ENCODE results near the gene MCM6. TPM values are rescaled to one million over a fixed set of nuclear protein-coding genes. Genes with fewer than 3 reads are reported as not detected.

The MCM6 gene
- total RNA-seq, 1 experiment from 2014 or later, result 96.0 TPM

DNA sequence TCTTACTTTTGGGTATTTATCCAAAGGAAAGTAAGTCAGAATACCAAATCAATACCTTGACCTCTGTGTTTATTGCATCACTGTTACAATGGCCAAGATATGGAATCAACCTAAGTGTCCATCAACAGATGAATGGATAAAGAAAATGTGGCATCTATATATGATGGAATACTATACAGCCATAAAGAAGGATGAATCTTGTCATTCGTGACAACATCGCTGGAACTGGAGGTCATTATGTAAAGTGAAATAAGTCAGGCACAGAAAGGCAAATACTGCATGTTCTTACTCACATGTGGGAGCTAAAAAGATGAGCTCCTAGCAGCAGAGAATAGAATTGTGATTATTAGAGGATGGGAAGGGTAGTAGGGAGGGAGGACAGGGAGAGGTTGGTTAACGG, 73.9 kb downstream of the MCM6 start:
- H3K36me3 ChIP-seq (ENCODE audit: control insufficient read depth, insufficient read depth, low read length), result no peaks in the 10 kb centered on the region
- ChIA-PET POLR2A (no interaction called here), CTCF (no interaction called here)
- Mint-ChIP-seq H3K4me1 (ENCODE audit: low read depth, unreplicated experiment) (no peaks in the 10 kb centered on the region), H3K27ac (ENCODE audit: unreplicated experiment) (no peak overlapping the region), H3K9me3 (ENCODE audit: unreplicated experiment) (no peaks in the 10 kb centered on the region), H3K4me3 (ENCODE audit: unreplicated experiment) (no peak overlapping the region), H3K27me3 (ENCODE audit: insufficient read depth, unreplicated experiment) (no peaks in the 10 kb centered on the region), H3K36me3 (ENCODE audit: insufficient read depth, unreplicated experiment) (no peaks in the 10 kb centered on the region)
- peaks cover 17% of the 10 kb centered on the region for H3K9me3 ChIP-seq
- no peak for DNase-seq
- no peak overlapping the region for H3K4me3 ChIP-seq (ENCODE audit: low read depth, low read length)
- H3K4me1 ChIP-seq, result peaks cover 9% of the 10 kb centered on the region
- BruUV-seq (replicated peaks), result no TSS peak
- intact Hi-C loops (cut with micrococcal nuclease; ENCODE audit: unreplicated experiment), result loop anchor here (2.0 kb wide), 1 partner anchor 798 kb away; no protein-coding TSS in a partner anchor
- TF ChIP-seq, protein P1, sequence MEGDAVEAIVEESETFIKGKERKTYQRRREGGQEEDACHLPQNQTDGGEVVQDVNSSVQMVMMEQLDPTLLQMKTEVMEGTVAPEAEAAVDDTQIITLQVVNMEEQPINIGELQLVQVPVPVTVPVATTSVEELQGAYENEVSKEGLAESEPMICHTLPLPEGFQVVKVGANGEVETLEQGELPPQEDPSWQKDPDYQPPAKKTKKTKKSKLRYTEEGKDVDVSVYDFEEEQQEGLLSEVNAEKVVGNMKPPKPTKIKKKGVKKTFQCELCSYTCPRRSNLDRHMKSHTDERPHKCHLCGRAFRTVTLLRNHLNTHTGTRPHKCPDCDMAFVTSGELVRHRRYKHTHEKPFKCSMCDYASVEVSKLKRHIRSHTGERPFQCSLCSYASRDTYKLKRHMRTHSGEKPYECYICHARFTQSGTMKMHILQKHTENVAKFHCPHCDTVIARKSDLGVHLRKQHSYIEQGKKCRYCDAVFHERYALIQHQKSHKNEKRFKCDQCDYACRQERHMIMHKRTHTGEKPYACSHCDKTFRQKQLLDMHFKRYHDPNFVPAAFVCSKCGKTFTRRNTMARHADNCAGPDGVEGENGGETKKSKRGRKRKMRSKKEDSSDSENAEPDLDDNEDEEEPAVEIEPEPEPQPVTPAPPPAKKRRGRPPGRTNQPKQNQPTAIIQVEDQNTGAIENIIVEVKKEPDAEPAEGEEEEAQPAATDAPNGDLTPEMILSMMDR (IDR thresholded peaks at IDR 0.05; ENCODE audit: insufficient read depth in 1 of 2, low read depth in 1 of 2, low read length in 1 of 2, severe bottlenecking in 1 of 2, unreplicated experiment in 1 of 2), result no peak
- H3K27me3 ChIP-seq (replicated peaks; ENCODE audit: control insufficient read depth, insufficient read depth, low read length), result no peaks in the 10 kb centered on the region

DNA sequence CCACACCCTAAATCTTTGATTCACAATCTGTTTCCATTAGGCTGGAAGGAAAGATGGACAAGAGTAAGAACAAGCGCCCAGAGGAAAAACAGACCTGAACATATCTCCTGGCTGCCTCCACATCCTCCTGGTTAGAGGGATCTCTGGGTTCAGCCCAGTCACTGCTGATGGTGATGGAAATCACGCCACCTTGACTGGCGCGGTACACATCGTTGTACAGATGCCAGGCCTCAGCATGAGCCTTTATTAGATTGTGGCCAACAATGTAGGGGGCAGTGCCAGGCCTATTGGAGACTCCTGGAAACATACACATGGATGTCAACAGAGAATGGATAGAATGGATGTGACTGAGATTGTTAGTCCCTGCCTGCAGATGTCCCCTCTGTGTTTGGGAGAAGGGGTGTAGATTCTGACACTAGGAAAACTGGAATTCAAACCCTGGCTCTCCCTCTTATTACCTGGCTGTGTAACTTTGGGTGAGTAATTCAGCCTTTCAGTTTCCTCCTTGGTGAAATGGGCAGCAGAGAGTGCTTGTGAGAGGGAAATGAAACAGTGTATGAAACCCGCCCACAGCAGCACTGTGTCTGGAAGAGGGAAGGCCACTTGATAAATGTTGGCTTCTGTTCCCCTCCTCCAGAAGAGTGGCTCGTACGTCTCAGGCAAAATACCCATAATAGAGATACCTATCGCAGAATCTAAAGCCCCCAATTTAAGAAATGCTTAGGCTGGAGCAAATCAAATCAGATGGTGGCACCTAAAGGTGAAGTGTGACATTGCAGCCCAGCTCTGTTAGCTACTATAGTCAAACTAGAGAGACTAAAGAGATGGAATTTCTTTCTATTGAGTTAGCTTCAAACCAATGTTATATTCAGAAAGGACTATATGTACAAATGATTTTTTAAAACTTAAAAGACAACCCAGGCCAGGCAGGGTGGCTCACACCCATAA, 75.5 kb downstream of the MCM6 start:
- Mint-ChIP-seq H3K4me1 (ENCODE audit: low read depth, unreplicated experiment) (no peaks in the 10 kb centered on the region), H3K9me3 (ENCODE audit: unreplicated experiment) (no peaks in the 10 kb centered on the region), H3K27me3 (ENCODE audit: insufficient read depth, unreplicated experiment) (no peaks in the 10 kb centered on the region), H3K27ac (ENCODE audit: unreplicated experiment) (no peak overlapping the region), H3K4me3 (ENCODE audit: unreplicated experiment) (no peak overlapping the region), H3K36me3 (ENCODE audit: insufficient read depth, unreplicated experiment) (no peaks in the 10 kb centered on the region)
- peaks cover 9% of the 10 kb centered on the region for H3K4me1 ChIP-seq
- H3K9me3 ChIP-seq, result peaks cover 17% of the 10 kb centered on the region
- no peak for DNase-seq
- TF ChIP-seq, protein P1 (IDR thresholded peaks at IDR 0.05; ENCODE audit: insufficient read depth in 1 of 2, low read depth in 1 of 2, low read length in 1 of 2, severe bottlenecking in 1 of 2, unreplicated experiment in 1 of 2), result no peak
- CTCF ChIA-PET, result interaction anchor here (0.6 kb wide), 1 partner anchor 124 kb away, joined by 3 read pairs; no protein-coding TSS in a partner anchor
- no peaks in the 10 kb centered on the region for H3K36me3 ChIP-seq (ENCODE audit: control insufficient read depth, insufficient read depth, low read length)
- intact Hi-C loops (cut with micrococcal nuclease; ENCODE audit: unreplicated experiment), result no loop called here
- no peak overlapping the region for H3K4me3 ChIP-seq (ENCODE audit: low read depth, low read length)
- POLR2A ChIA-PET, result no interaction called here
- H3K27me3 ChIP-seq (replicated peaks; ENCODE audit: control insufficient read depth, insufficient read depth, low read length), result no peaks in the 10 kb centered on the region
- BruUV-seq (replicated peaks), result no TSS peak

DNA sequence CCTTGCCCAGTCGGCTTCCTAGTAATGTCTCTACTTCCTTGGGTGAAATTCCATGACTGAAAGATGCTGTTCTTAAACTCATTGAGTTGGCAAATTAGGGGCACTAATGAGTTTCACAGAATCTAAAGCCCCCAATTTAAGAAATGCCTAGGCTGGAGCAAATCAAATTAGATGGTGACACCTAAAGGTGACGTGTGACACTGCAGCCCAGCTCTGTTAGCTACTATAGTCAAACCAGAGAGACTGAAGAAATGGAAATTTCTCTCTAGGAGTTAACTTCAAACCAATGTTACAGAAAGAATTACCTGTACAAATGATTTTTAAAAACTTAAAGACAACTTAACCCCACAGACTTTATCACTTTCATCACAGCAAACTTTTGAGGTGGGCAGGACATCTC, 76.5 kb downstream of the MCM6 start:
- no peak overlapping the region for H3K4me3 ChIP-seq (ENCODE audit: low read depth, low read length)
- TF ChIP-seq, protein P1 (IDR thresholded peaks at IDR 0.05; ENCODE audit: insufficient read depth in 1 of 2, low read depth in 1 of 2, low read length in 1 of 2, severe bottlenecking in 1 of 2, unreplicated experiment in 1 of 2), result no peak
- ChIA-PET CTCF (no interaction called here), POLR2A (no interaction called here)
- no peaks in the 10 kb centered on the region for H3K36me3 ChIP-seq (ENCODE audit: control insufficient read depth, insufficient read depth, low read length)
- Mint-ChIP-seq H3K27ac (ENCODE audit: unreplicated experiment) (no peak overlapping the region), H3K27me3 (ENCODE audit: insufficient read depth, unreplicated experiment) (no peaks in the 10 kb centered on the region), H3K36me3 (ENCODE audit: insufficient read depth, unreplicated experiment) (no peaks in the 10 kb centered on the region), H3K4me3 (ENCODE audit: unreplicated experiment) (no peak overlapping the region), H3K4me1 (ENCODE audit: low read depth, unreplicated experiment) (no peaks in the 10 kb centered on the region), H3K9me3 (ENCODE audit: unreplicated experiment) (no peaks in the 10 kb centered on the region)
- DNase-seq, result no peak
- H3K4me1 ChIP-seq, result peaks cover 9% of the 10 kb centered on the region
- intact Hi-C loops (cut with micrococcal nuclease; ENCODE audit: unreplicated experiment), result loop anchor here (10.0 kb wide), 1 partner anchor 585 kb away; no protein-coding TSS in a partner anchor
- H3K27me3 ChIP-seq (replicated peaks; ENCODE audit: control insufficient read depth, insufficient read depth, low read length), result no peaks in the 10 kb centered on the region
- H3K9me3 ChIP-seq, result peaks cover 17% of the 10 kb centered on the region
- BruUV-seq (replicated peaks), result no TSS peak
